NCI-H82 treated with DMSO at 0.1 percent for 48 hours (cell line): Measurements from ENCODE around the gene BPIFB6.
"Not testable (repeated sequence)": the region's sequence is repeated elsewhere in the genome, so short reads cannot be mapped to it uniquely, and the experiment has no call there.

Source experiments
- DNase-seq: peaks from one replicate; lab custom pipeline; 2025; ENCODE audit not compliant: unreplicated experiment; lab: John Stamatoyannopoulos, UW

Gene BPIFB6

GRCh38 chr20:33027769-33028751, 3.4 kb upstream of the BPIFB6 start:
- no peak for DNase-seq

DNA sequence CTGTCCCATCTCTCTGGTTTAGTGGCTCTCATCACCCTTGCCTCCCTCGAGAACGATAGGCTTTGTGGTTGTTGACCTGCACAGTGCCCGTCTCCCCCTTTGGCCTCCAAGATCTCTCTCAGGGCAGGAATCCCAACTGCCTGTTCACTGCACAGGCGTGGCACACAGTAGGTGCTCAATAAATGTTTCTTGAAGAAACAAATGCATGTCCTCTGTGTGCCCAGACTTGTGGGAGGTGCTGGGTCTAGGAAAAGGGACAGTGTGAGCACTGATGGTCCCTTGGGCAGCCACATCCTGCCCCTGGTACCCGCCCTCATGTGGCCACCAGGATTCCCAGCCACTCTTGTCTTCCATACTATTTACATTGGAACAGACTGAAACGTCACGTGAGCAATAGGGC, 2.6 kb upstream of the BPIFB6 start:
- DNase-seq: no peak

DNA sequence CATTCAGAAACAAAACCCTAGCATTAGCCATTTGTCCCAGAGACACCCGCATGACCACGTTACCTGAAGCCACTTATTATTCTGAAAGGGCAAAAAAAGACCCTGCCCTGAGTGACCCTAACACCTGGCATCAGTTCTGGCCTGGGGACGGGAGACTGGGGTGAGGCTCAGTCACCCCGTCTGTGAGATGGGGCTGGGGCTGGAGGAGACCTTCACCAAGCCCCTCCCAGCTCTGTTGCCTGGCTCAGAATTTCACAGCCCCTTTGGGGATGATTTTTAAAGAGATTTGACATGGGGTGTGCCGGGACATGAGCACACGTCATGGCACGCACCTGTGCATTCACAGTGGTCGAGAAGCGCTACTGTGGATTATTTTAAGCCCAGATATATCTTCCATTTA, 1.4 kb upstream of the BPIFB6 start:
- DNase-seq: no peak

- DNase-seq: no peak
Measured at GRCh38 chr20:33030569-33030968, 879 bp upstream of the BPIFB6 start.

DNA sequence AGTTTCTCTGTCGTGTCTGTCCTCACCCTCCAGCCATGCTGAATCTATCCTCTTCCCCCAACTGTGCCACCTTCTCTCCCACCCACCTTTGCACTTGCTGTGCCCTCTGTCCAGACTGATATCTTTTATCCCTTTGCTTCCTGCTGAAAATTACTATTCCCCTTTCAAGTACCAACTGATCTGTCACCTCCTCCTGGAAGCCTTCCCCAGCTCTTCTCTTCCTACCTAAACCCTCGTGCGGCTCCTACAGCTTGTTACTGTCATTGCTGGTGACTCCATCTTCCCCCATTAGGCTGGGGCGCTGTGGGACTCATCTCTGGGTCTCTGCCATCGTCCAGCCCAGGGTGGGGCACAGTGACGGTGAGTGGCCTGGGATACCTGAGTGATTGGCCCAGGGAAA, 1.1 kb downstream of the BPIFB6 start:
- DNase-seq: no peak

DNA sequence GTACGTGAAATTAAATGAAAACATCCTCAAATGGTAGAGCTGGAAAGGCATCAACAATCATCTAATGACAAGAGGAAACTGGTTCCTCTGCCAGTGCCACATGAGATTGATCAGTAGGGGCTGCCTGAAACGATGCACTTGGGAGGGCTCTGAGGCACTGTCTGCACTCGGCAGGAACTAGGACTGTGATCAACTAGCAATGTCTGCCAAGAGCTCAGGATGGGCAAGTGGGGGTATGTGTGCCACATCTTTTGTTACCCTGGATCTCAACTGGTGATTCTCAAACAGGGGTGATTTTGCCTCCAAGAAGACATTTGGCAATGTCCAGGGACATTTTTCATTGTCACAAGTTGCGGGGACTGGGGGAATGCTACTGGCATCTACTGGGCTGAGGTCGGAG, 1.9 kb downstream of the BPIFB6 start:
- DNase-seq: no peak

DNA sequence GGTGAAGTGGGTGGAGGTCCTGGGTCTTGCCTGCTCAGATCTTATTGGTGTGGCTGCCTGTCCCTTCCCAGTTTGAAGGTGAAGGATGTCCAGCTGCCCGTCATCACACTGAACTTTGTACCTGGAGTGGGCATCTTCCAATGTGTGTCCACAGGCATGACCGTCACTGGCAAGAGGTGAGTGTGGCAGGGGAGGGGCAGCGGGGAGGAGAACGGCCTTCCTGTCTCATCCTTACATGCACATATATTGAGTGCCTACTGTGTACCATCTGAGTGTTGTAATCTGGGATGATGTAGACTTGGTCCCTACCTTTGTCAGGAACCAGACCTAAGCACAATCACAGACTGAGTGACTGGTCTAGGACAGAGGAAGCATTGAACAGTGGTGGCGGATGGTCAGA, 2.7 kb downstream of the BPIFB6 start:
- DNase-seq: no peak

DNA sequence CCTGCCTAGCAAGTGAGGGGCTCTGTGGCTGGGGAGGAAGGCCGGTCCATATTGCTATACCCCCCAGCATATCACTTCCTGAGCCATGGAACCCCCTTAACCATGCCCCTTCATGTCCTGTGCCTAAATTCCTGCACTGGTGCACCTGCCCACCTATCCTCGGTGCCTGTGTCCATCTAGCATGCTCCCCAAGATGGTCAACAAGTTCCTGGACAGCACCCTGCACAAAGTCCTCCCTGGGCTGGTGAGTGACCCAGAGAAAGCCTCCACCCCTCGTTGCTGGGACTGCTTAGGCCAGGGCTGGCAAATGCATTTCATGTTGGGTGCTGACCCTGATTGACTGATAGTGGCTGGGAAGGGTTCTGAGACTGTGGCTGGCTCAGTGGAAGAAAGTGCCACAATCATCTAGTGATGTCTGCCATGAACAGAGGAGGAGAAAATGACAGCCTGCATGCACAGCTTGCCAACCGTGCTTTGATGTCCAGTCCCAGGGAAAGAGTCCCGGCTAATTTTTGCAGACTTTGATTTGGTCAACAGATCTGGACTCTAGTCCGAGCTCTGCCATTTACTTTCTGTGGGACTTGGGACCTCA, 3.5 kb downstream of the BPIFB6 start:
- DNase-seq: no peak

DNA sequence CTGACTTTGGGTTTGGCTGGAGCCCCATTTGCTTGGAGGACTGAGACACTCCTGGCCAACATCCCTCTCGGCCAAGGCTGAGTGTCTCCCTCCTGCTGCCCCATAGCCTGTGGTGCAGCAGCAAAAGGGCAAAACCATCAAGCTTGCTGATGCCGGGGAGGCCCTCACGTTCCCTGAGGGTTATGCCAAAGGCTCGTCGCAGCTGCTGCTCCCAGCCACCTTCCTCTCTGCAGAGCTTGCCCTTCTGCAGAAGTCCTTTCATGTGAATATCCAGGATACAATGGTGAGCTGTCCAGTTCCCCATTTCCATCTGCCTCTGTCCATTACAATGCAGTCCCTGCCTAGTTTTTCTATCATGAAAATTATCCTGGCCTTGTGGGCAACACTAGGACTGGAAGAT, 6.0 kb downstream of the BPIFB6 start:
- no peak for DNase-seq

DNA sequence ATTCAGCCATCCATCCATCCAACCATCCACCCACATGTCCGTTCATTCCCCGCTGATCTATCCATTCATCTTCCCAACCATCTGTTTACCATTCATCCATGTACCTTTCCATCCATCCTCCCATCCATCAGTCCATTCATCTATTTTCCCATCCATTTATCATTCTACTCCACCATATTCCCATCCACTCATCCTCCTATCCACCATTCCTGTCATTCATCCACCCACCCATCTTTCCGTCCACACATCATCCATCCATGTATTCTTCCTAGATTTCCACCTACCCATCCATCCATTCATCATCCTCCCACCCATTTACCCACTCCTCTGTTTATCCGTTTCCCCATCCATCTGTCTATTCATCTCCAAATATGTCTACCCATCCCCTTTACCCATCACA, 6.8 kb downstream of the BPIFB6 start:
- DNase-seq: no peak

GRCh38 chr20:33042430-33042829, 11.0 kb downstream of the BPIFB6 start:
- no peak for DNase-seq

- no peak for DNase-seq
Measured at GRCh38 chr20:33042983-33043730, 11.7 kb downstream of the BPIFB6 start.

DNA sequence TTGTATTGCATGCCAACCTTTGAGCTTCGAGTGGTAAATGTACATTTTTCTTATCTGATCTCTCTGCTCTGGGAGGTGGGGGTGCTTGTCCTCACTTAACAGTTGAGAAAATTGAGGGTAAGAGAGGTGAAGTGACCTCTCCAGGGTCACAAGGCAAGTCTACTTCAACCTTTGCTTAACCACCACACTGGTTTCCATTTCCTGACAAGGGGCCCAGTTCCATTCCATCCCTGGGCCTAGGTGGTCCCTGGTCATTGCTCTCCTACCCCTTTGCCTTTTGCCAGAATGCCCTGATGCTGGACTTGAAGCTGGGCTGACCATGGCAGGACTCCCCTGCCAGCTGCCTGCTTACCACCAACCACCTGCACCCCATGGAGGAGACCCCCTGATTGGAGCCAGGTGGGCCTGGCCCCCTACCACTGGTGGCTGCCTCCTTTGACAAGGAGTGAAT, 12.3 kb downstream of the BPIFB6 start:
- no peak for DNase-seq

DNA sequence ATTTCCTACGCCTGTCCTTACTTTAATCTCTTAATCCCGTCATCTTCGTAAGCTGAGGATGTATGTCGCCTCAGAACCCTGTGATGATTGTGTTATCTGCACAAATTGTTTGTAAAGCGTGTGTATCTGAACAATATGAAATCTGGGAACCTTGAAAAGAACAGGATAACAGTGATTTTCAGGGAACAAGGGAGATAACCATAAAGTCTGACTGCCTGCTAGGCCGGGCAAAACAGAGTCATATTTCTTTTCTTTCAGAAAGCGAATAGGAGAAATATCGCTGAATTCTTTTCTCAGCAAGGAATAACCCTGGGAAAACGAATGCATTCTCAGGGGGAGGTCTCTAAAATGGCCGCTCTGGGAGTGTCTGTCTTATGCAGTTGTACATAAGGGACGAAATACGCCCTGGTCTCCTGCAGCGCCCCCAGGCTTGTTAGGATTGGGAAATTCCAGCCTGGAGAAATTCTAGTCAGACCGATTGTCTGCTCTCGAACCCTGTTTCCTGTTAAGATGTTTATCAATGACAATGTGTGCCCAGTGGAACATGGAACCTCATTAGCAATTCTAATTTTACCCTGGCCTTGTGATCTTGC, 13.8 kb downstream of the BPIFB6 start:
- not testable (repeated sequence) for DNase-seq

GRCh38 chr20:33046412-33046811, 15.0 kb downstream of the BPIFB6 start:
- DNase-seq: no peak

DNA sequence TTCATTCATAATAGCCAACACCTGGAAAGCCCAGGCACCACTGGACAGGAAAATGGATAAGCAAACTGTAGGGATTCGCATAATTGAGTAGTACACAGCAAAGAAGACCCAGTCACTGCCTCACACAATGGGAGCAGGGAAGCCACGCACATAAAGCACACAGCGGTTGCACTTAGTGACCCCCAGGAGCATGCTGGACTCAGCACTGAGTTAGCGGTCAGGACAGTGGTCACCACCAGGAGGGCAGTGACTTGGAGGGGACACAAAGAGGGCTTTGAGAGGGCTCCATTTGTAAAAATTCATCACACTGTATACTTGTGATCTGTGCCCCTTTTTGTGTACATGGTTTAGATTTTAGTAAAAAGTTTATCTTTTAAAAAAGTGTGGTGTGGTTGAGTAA, 19.9 kb downstream of the BPIFB6 start:
- no peak for DNase-seq

DNA sequence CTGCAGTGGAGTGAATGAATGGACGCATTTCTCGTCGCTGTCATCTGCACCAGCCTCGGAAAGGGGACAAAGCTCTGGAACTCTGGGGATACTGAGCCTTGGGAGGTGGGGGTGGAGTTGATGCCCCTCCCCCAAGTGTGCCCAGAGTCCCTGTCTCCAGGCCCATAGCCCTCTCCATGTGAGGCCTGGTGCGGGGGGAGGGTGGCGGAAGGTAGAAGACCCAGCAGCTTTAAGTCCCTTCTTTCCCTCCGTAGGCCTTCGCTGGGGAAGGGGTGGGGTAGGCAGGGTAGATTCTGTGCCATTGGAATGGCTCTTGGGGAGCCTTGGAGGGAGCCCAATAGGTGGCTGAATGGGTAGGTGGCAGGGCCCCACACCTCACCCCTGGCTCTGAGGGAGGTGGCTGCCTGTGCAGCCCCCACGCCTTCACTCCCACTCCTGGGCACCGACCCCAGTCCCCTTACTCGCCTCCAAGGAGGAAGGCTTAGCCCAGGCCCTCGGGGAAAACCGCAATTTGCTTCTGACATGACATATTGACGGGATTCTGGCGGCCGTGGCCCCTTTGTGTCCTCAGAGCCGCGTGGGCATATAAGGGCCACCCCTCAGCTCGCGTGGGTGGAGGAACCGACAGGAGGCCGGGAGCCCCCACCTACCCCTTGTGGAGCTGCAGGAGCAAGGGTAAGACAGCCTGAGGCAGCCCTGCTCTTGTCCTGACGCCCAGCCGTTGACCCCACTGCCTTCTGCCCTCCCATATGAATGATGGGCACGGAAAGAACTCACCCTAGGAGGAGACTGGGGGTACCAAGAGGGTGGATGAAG, 22.1 kb downstream of the BPIFB6 start, which contains the start of gene BPIFB3:
Gene BPIFB3 (plus strand): TSS at position 613 of the 816 bp plus-strand sequence. CDS start 1,533 bp downstream, outside the sequence.
- DNase-seq: no peak

- no peak for DNase-seq
Measured at GRCh38 chr20:33054381-33054780, 22.9 kb downstream of the BPIFB6 start.

- DNase-seq: no peak
Measured at GRCh38 chr20:33054791-33055190, 23.3 kb downstream of the BPIFB6 start.

GRCh38 chr20:33059136-33059535, 27.7 kb downstream of the BPIFB6 start:
- DNase-seq: no peak
